Psoas muscle (tissue), 8 donors: ENCODE data around the gene S100A13. TPM values are rescaled to one million over a fixed set of nuclear protein-coding genes. Genes with fewer than 3 reads are reported as not detected.
"Not testable (repeated sequence)": the region's sequence is repeated elsewhere in the genome, so short reads cannot be mapped to it uniquely, and the experiment has no call there.

Source experiments
- ATAC-seq, 4 donors: fragments of 200-7000 bp; cut with Tn5 transposase; one replicate each; pipeline ENCODE4 v1.9.1; 2020; ENCODE audit warnings: moderate library complexity in 3 of 4, mild to moderate bottlenecking in 2 of 4
- DNase-seq, 2 donors: peaks; one replicate each; pipeline ENCODE4 v3.0.0-alpha.2; 2020
- H3K27ac ChIP-seq: fragments of 200-600 bp; one replicate; pipeline ENCODE4 v1.8.0; 2022
- H3K27me3 ChIP-seq, 3 donors: fragments of 200-600 bp in 1 of 3; one replicate each; pipeline versions ENCODE4 v1.6.1 to v1.8.0; 2013 to 2022; ENCODE audit warnings: low read length in 2 of 3, mild to moderate bottlenecking in 2 of 3, moderate library complexity in 1 of 3; ENCODE audit not compliant: insufficient read depth in 3 of 3
- H3K36me3 ChIP-seq, 2 donors: fragments of 200-600 bp in 1 of 2; one replicate each; pipeline versions ENCODE4 v1.6.1 to v1.8.0; 2013 to 2022; ENCODE audit warnings: low read depth in 1 of 2, mild to moderate bottlenecking in 1 of 2, moderate library complexity in 1 of 2; ENCODE audit not compliant: insufficient read depth in 1 of 2
- H3K4me1 ChIP-seq: fragments of 200-600 bp; one replicate; pipeline ENCODE4 v1.8.0; 2022
- H3K4me3 ChIP-seq: fragments of 200-600 bp; one replicate; pipeline ENCODE4 v1.8.0; 2022; ENCODE audit warnings: mild to moderate bottlenecking
- H3K9me3 ChIP-seq: fragments of 200-600 bp; one replicate; pipeline ENCODE4 v1.8.0; 2022
- whole genome bisulfite sequencing, 3 donors: extraction: QIAGEN DNeasy Blood & Tissue Kit; methylation state at CpG; one replicate each; pipeline versions ENCODE4 v1.1.6 to v1.1.7; 2013; 5-methylcytosine and 5-hydroxymethylcytosine counted together
- intact Hi-C, 2 donors: fragments of 100-400 bp; cut with DNase I; formaldehyde crosslinking; loops; one replicate each; pipeline versions ENCODE4 v1.11.0 to v1.14.2; 2022
- polyA plus RNA-seq, 3 donors: library from polyadenylated mRNA; stranded (reverse); fragments of 200-250 nt; gene quantifications; one replicate each; pipeline ENCODE4 v1.2.3, GENCODE V29; 2013
- total RNA-seq, 4 donors: library from RNA; stranded (reverse); fragmentation: NEBNext Ultra II Directional in 2 of 4; extraction: Animal tissue kit (Norgen Biotek cat#: 25700) in 2 of 4; gene quantifications; one replicate each; pipeline versions ENCODE4 v1.2.1 to v1.2.4, GENCODE V29; 2021 to 2023
- TF ChIP-seq, protein P1 (sequence below): fragments of 200-600 bp; IDR thresholded peaks from one replicate; pipeline ENCODE4 v1.8.0; 2022; ENCODE audit warnings: antibody characterized with exemption
- donor health status: healthy with polysubstance abuse.
- donor health status: DM: no; HTN: no; CAD: no; lungs with moderate emphysema.
- donor health status: Bipolar disorder and iron deficiency.
- donor health status: healthy.
- donor health status: DM: yes; HTN: yes; CAD: no.
- donor health status: DM: no; HTN: no; CAD: no.
- donor health status: DM: no; HTN: no; CAD: no.
- donor health status: DM: yes; HTN: yes; CAD: no.

S100A13 gene
- total and polyA plus RNA-seq, 7 donors = 72.4 to 199 (median 113) TPM

DNA sequence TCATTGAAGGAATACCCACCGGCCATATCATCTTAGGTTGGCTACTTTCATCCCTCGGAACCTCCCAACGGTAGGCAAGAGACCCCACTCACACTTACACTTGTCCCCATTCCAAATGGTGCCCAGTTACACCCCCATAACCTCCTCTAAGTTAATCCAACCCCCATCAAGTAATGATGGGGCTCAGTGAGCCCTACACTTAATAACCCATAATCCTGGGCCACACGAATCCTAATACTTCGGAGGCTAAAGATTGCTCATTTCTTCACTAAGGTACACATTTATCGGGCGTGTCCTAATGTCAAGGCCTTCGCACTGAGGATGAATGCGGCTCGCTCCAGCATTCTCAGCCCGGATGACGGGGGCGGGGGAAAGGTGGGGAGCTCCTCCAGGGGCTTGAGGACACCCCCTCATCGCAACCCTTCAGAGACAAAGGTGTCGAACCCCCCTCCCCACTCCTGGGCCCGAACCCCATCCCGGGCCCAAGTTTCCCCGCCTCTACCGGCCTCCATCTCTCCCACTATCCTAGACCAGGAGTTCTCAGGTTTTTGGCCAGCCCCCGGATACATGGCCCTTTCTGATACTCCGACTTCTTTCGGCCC, 43.1 kb upstream of the S100A13 start:
- 1 to 2% (median 1%) methylated on average over 22 of the region's 22 CpGs for WGBS, 3 donors
- H3K27ac ChIP-seq = peak overlapping the region; percentile 88
- H3K4me1 ChIP-seq = peaks cover 13% of the 10 kb centered on the region
- peak; percentile 15 to 34 (median 20) for ATAC-seq
- no peaks in the 10 kb centered on the region for H3K9me3 ChIP-seq
- intact Hi-C loops = loop anchor here (5.0 to 10.0 kb wide), 3 partner anchors 98 to 314 kb away; partner anchors contain the start of genes DENND4B (in 1 of the 2) and RAB13 (in 1 of the 2)
- peak in 1 of 2 donors; percentile 37 for DNase-seq
- TF ChIP-seq, protein P1, sequence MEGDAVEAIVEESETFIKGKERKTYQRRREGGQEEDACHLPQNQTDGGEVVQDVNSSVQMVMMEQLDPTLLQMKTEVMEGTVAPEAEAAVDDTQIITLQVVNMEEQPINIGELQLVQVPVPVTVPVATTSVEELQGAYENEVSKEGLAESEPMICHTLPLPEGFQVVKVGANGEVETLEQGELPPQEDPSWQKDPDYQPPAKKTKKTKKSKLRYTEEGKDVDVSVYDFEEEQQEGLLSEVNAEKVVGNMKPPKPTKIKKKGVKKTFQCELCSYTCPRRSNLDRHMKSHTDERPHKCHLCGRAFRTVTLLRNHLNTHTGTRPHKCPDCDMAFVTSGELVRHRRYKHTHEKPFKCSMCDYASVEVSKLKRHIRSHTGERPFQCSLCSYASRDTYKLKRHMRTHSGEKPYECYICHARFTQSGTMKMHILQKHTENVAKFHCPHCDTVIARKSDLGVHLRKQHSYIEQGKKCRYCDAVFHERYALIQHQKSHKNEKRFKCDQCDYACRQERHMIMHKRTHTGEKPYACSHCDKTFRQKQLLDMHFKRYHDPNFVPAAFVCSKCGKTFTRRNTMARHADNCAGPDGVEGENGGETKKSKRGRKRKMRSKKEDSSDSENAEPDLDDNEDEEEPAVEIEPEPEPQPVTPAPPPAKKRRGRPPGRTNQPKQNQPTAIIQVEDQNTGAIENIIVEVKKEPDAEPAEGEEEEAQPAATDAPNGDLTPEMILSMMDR = no peak
- no peaks in the 10 kb centered on the region for H3K27me3 ChIP-seq
- H3K4me3 ChIP-seq = peak overlapping the region; percentile 89
- H3K36me3 ChIP-seq = peaks cover 9 to 45% of the 10 kb centered on the region in 2 donors

DNA sequence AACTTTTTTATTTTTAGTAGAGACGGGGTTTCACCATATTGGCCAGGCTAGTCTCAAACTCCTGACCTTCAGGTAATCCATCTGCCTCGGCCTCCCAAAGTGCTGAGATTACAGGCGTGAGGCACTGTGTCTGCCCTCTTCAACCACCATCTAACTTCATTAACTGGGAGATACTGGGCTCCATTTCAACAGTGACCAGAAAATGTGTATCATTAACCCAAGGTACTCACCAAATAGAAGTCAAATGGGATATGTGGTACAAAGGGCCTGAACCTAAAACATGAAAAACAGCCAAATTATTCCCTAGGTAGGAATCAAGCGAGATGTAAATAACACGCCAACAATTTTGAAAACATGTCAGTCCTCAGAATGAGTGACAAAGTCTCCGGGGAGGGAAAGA, 42.3 kb upstream of the S100A13 start:
- DNase-seq (no peak), ATAC-seq (no peak)
- intact Hi-C loops = loop anchor here (5.0 to 10.0 kb wide), 3 partner anchors 97 to 315 kb away; partner anchors contain the start of genes DENND4B (in 1 of the 2) and RAB13 (in 1 of the 2)
- TF ChIP-seq, protein P1 = no peak
- 66 to 75% (median 67%) methylated on average over 6 of the region's 6 CpGs for WGBS, 3 donors
- Histone ChIP-seq H3K36me3 (peaks cover 16 to 52% of the 10 kb centered on the region in 2 donors), H3K27ac (peak overlapping the region; percentile 88), H3K9me3 (no peaks in the 10 kb centered on the region), H3K27me3 (no peaks in the 10 kb centered on the region), H3K4me1 (peaks cover 13% of the 10 kb centered on the region), H3K4me3 (peak overlapping the region; percentile 89)

DNA sequence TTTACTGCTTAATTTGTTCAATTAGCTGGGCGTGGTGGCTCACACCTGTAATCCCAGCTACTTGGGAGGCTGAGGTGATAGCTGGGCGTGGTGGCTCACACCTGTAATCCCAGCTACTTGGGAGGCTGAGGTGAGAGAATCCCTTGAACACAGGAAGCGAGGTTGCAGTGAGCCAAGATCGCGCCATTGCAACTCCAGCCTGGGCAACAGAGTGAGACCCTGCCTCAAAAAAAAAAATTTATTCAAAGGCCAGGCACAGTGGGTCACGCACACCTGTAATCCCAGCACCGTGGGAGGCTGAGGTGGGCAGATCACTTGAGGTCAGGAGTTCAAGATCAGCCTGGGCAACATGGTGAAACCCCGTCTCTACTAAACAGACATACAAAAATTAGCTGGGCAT, 41.4 kb upstream of the S100A13 start:
- intact Hi-C loops, DNase-seq, ATAC-seq, H3K27me3 ChIP-seq, H3K4me3 ChIP-seq, H3K9me3 ChIP-seq, H3K27ac ChIP-seq: not testable (repeated sequence)
- Histone ChIP-seq H3K36me3 (peaks cover 22 to 62% of the 10 kb centered on the region in 2 donors), H3K4me1 (peaks cover 13% of the 10 kb centered on the region)
- 94 to 95% (median 94%) methylated on average over 8 of the region's 8 CpGs for WGBS, 3 donors

DNA sequence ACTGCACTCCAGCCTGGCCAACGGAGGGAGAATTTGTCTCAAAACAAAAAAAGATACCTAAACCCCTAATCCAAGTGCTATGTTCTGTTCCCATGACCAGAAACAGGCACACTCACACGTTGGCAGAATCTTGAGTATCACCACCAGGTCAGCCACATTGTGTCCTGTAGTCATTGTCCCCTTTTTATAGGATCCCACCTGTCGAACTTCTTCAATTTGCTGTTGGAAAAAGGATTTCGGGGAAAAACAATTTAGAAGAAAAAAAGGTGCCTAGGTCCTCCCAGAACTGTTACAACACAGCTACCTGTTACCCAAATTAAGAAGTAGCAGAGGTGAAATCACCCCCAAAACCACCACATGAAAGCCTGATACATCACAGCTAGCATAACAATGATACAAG, 40.1 kb upstream of the S100A13 start:
- H3K9me3 ChIP-seq = no peaks in the 10 kb centered on the region
- TF ChIP-seq, protein P1 = no peak
- no peak for DNase-seq
- H3K27ac ChIP-seq = no peak overlapping the region
- intact Hi-C loops = no loop called here
- H3K36me3 ChIP-seq = peaks cover 28 to 74% of the 10 kb centered on the region in 2 donors
- 79 to 93% (median 84%) methylated on average over 4 of the region's 4 CpGs for WGBS, 3 donors
- ATAC-seq = no peak
- no peaks in the 10 kb centered on the region for H3K27me3 ChIP-seq
- H3K4me3 ChIP-seq = no peak overlapping the region
- peaks cover 13% of the 10 kb centered on the region for H3K4me1 ChIP-seq

DNA sequence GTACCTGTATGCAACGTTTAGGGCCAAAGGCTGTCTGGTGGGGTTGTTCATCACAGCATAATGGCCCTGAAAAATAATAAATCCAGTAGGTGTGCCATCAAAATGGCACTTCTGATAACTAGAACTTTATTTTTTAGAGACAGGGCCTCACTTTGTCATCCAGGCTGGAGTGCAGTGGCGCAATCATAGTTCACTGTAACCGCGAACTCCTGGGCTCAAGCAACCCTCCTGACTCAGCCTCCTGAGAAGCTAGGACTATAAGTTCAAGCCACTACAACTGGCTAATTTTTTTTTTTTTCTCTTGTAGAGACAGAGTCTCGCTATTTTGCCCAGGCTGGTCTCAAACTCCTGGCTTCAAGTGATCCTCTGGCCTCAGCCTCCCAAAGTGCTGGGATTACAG, 35.9 kb upstream of the S100A13 start:
- ATAC-seq (no peak), DNase-seq (no peak)
- peaks cover 9% of the 10 kb centered on the region for H3K4me1 ChIP-seq
- WGBS, 3 donors = 80 to 82% (median 81%) methylated on average over 5 of the region's 5 CpGs
- H3K36me3 ChIP-seq = peaks cover 36 to 90% of the 10 kb centered on the region in 2 donors
- no peak overlapping the region for H3K4me3 ChIP-seq
- peak overlapping the region; percentile 17 for H3K27ac ChIP-seq
- no peaks in the 10 kb centered on the region for H3K9me3 ChIP-seq
- H3K27me3 ChIP-seq = no peaks in the 10 kb centered on the region
- TF ChIP-seq, protein P1 = no peak
- intact Hi-C loops = no loop called here
